Placental epithelial cell (primary cell): ENCODE data around the gene EIF1AY. TPM values are rescaled to one million over a fixed set of nuclear protein-coding genes. Genes with fewer than 3 reads are reported as not detected.

Source experiments
- small RNA-seq: library from RNA; depleted of rRNA; stranded (forward); fragments of <200 nt; gene quantifications from one replicate; pipeline ENCODE3, GENCODE V24; 2012
- total RNA-seq: library from RNA; depleted of rRNA; stranded (reverse); fragments of >200 nt; gene quantifications from 2 replicates; pipeline ENCODE4 v1.2.3, GENCODE V29; 2012

Gene EIF1AY, protein sequence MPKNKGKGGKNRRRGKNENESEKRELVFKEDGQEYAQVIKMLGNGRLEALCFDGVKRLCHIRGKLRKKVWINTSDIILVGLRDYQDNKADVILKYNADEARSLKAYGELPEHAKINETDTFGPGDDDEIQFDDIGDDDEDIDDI
- total RNA-seq = 7.9 TPM in 1 of 2 replicates, not detected in the other

GRCh38 chrY:20575531-20576121, at the start of gene EIF1AY:
Gene EIF1AY (plus strand): TSS chrY:20575776. CDS start chrY:20575872, 96 bp downstream.

Small RNAs within 50 kb of the gene (small RNA-seq; reads per million reads assigned to genes)
- gene KDM5DP1 = not detected

Other genes starting within 250 kb of the EIF1AY start
- not detected in 2 replicates for gene RPS4Y2, start 180.3 kb downstream of the EIF1AY start, total RNA-seq